Eye (tissue), 1 donor: ENCODE data around the gene CCL28.

Experiments used
- DNase-seq: peaks from one replicate; pipeline ENCODE4 v3.0.0-alpha.2; 2015

Gene CCL28

GRCh38 chr5:43354774-43355173 is 57.4 kb downstream of the CCL28 start:
- no peak for DNase-seq

GRCh38 chr5:43353668-43354067 is 58.5 kb downstream of the CCL28 start:
- no peak for DNase-seq

- DNase-seq = no peak
These were observed 59.3 kb downstream of the CCL28 start for GRCh38 chr5:43352915-43353314.

GRCh38 chr5:43352131-43352530 is 60.1 kb downstream of the CCL28 start:
- no peak for DNase-seq

- no peak for DNase-seq
These were observed 63.3 kb downstream of the CCL28 start for GRCh38 chr5:43348861-43349363.

- DNase-seq = no peak
These were observed 64.0 kb downstream of the CCL28 start for GRCh38 chr5:43348207-43348606.

- DNase-seq = no peak
These were observed 73.3 kb downstream of the CCL28 start for GRCh38 chr5:43338862-43339261.

GRCh38 chr5:43336159-43336558 is 76.0 kb downstream of the CCL28 start:
- DNase-seq = no peak

GRCh38 chr5:43335681-43336080 is 76.5 kb downstream of the CCL28 start:
- DNase-seq = no peak

- no peak for DNase-seq
These were observed 79.8 kb downstream of the CCL28 start for GRCh38 chr5:43332401-43332800.
